Mucosa of descending colon (tissue), 3 donors: ENCODE results near the gene MAML3. TPM values are rescaled to one million over a fixed set of nuclear protein-coding genes. Genes with fewer than 3 reads are reported as not detected.

Experiments used
- ATAC-seq: fragments of 200-7000 bp; cut with Tn5 transposase; one replicate; pipeline ENCODE4 v1.9.1; 2020; ENCODE audit warnings: mild to moderate bottlenecking, moderate library complexity
- DNase-seq, 3 donors: peaks; one replicate each; pipeline ENCODE4 v3.0.0-alpha.2; 2020
- H3K36me3 ChIP-seq: fragments of 200-600 bp; one replicate; pipeline ENCODE4 v1.8.0; 2021; ENCODE audit warnings: low read depth, mild to moderate bottlenecking
- H3K4me1 ChIP-seq: fragments of 200-600 bp; one replicate; pipeline ENCODE4 v1.8.0; 2021; ENCODE audit warnings: low read depth, mild to moderate bottlenecking
- H3K4me3 ChIP-seq: fragments of 200-600 bp; one replicate; pipeline ENCODE4 v1.8.0; 2021; ENCODE audit warnings: mild to moderate bottlenecking
- H3K9me3 ChIP-seq: fragments of 200-600 bp; one replicate; pipeline ENCODE4 v1.8.0; 2021; ENCODE audit warnings: mild to moderate bottlenecking
- CTCF ChIP-seq: fragments of 200-600 bp; IDR thresholded peaks from one replicate; pipeline ENCODE4 v1.8.0; 2022; ENCODE audit warnings: antibody characterized with exemption, mild to moderate bottlenecking
- intact Hi-C, 2 donors: fragments of 100-400 bp; cut with DNase I in 1 of 2; cut with micrococcal nuclease in 1 of 2; formaldehyde crosslinking; loops; one replicate each; pipeline versions ENCODE4 v1.11.0 to v1.11.1; 2022; cut with DNase I, micrococcal nuclease
- total RNA-seq, 3 donors: library from RNA; stranded (reverse); fragmentation: NEBNext Ultra II Directional in 2 of 3; extraction: Animal tissue kit (Norgen Biotek cat#: 25700) in 2 of 3; gene quantifications; one replicate each; pipeline versions ENCODE4 v1.2.1 to v1.2.4, GENCODE V29; 2021 to 2023
- donor health status: DM: no; HTN: no; CAD: no; lungs with moderate emphysema.
- donor health status: DM: no; HTN: no; CAD: no.
- donor health status: DM: no; HTN: yes; CAD: no.

MAML3 gene
- total RNA-seq, 3 donors from 2014 or later: 10.4 to 23.5 (median 14.8) TPM

GRCh38 chr4:139762720-139763119, 391.3 kb downstream of the MAML3 start:
- no peak overlapping the region for H3K4me3 ChIP-seq
- H3K4me1 ChIP-seq: peaks cover 11% of the 10 kb centered on the region
- TF ChIP-seq CTCF: no peak
- H3K36me3 ChIP-seq: no peaks in the 10 kb centered on the region
- ATAC-seq (no peak), DNase-seq (no peak)
- H3K9me3 ChIP-seq: no peaks in the 10 kb centered on the region
- intact Hi-C loops: no loop called here

GRCh38 chr4:139761461-139761860, 392.5 kb downstream of the MAML3 start:
- no peak for ATAC-seq
- intact Hi-C loops: no loop called here
- no peak for TF ChIP-seq CTCF
- H3K36me3 ChIP-seq: no peaks in the 10 kb centered on the region
- H3K4me1 ChIP-seq: peaks cover 11% of the 10 kb centered on the region
- H3K4me3 ChIP-seq: no peak overlapping the region
- no peak for DNase-seq
- H3K9me3 ChIP-seq: no peaks in the 10 kb centered on the region

- intact Hi-C loops: no loop called here
- H3K36me3 ChIP-seq: no peaks in the 10 kb centered on the region
- DNase-seq: no peak
- H3K4me1 ChIP-seq: peaks cover 11% of the 10 kb centered on the region
- no peaks in the 10 kb centered on the region for H3K9me3 ChIP-seq
- no peak overlapping the region for H3K4me3 ChIP-seq
- TF ChIP-seq CTCF: no peak
- ATAC-seq: no peak
These were observed 393.4 kb downstream of the MAML3 start for GRCh38 chr4:139760567-139760966.

- no peaks in the 10 kb centered on the region for H3K9me3 ChIP-seq
- DNase-seq (no peak), ATAC-seq (no peak)
- H3K36me3 ChIP-seq: no peaks in the 10 kb centered on the region
- no peak for TF ChIP-seq CTCF
- no peak overlapping the region for H3K4me3 ChIP-seq
- intact Hi-C loops: no loop called here
- H3K4me1 ChIP-seq: peaks cover 10% of the 10 kb centered on the region
These were observed 394.9 kb downstream of the MAML3 start for GRCh38 chr4:139759097-139759496.

- no peaks in the 10 kb centered on the region for H3K4me1 ChIP-seq
- intact Hi-C loops: no loop called here
- H3K36me3 ChIP-seq: no peaks in the 10 kb centered on the region
- no peak overlapping the region for H3K4me3 ChIP-seq
- no peak for TF ChIP-seq CTCF
- no peak for ATAC-seq
- no peak for DNase-seq
- H3K9me3 ChIP-seq: no peaks in the 10 kb centered on the region
These were observed 397.4 kb downstream of the MAML3 start for GRCh38 chr4:139756391-139757180.
